ENCODE data around the gene MED16.

MED16 gene

DNA sequence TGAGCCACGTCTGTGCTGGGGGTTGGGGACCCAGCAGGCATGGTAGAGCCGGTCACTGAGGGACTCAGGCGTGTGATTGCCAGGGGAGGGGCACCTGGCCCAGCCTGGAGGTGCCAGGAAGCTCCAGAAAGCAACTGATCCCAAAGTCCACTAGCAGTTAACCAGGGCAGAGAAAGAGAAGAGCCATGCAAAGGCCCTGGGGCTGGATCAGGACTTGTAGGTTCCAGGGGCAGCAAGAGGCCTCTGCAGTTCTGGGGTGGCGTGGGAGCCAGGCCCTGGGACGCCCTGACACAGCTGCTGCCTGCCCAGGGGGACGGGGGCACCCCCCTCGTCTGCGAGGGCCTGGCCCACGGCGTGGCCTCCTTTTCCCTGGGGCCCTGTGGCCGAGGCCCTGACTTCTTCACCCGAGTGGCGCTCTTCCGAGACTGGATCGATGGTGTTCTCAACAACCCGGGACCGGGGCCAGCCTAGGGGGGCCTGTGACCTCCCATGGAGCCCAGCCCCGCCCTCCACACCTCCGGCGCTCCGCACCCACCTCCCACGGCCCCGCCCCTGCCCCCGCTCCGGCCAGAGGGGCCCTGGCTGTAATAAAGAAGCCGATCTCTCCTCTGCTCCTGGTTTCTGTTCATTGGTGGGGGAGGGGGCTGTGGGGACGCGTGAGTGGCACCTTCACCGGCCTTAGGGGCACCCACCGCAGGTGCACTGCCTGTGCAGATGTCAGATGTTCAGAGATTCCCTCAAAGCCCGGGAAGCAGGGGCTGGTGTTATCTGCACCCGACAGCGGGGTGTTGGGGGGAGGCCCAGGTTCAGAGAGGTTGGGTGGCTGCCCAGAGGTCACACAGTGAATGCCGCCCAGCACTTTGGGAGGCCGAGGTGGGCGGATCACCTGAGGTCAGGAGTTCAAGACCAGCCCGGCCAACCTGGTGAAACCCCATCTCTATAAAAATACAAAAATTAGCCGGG is 61.3 kb downstream of the MED16 start:
- Histone ChIP-seq H3K36me3 (ENCODE audit: insufficient read depth, low read length) (no peaks in the 10 kb centered on the region), H3K27ac (no peak overlapping the region), H3K4me3 (no peak overlapping the region), H3K9ac (ENCODE audit: insufficient read length) (no peak overlapping the region), H3K9me3 (ENCODE audit: low read depth, low read length) (no peaks in the 10 kb centered on the region)
- TF ChIP-seq FOXP2 (optimal IDR thresholded peaks at IDR 0.05; ENCODE audit: control extremely low read depth, extremely low read length, insufficient read depth) (no peak), EZH2 (IDR thresholded peaks at IDR 0.05) (no peak), POLR2AphosphoS5 (IDR thresholded peaks at IDR 0.05; ENCODE audit: borderline replicate concordance, low read depth, low read length) (no peak)
- DNase-seq (ENCODE audit: low read depth, low spot score): no peak

DNA sequence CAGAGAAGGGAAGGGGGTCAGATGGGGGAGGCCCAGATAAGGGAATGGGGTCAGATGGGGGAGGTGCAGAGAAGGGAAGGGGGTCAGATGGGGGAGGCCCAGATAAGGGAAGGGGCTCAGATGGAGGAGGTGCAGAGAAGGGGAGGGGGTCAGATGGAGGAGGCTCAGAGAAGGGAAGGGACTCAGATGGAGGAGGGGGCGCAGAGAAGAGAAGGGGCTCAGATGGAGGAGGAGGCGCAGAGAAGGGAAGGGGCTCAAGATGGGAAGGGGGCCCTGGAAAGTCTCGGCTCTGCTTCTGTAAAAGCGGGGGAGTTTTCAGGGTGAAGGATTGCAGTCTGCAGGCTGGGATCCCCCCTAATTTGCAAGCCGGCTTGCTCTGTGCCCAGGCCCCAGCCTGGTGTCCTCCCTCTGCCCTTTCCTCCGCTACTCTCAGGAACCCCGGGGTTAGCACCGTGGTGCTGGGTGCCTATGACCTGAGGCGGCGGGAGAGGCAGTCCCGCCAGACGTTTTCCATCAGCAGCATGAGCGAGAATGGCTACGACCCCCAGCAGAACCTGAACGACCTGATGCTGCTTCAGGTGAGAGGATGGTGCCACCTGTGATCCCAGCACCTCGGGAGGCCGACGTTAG is 63.7 kb downstream of the MED16 start:
- Histone ChIP-seq H3K4me3 (no peak overlapping the region), H3K9ac (ENCODE audit: insufficient read length) (no peak overlapping the region), H3K9me3 (ENCODE audit: low read depth, low read length) (no peaks in the 10 kb centered on the region), H3K36me3 (ENCODE audit: insufficient read depth, low read length) (no peaks in the 10 kb centered on the region), H3K27ac (no peak overlapping the region)
- no peak for DNase-seq (ENCODE audit: low read depth, low spot score)
- TF ChIP-seq EZH2 (IDR thresholded peaks at IDR 0.05) (no peak), POLR2AphosphoS5 (IDR thresholded peaks at IDR 0.05; ENCODE audit: borderline replicate concordance, low read depth, low read length) (no peak), FOXP2 (optimal IDR thresholded peaks at IDR 0.05; ENCODE audit: control extremely low read depth, extremely low read length, insufficient read depth) (no peak)

DNA sequence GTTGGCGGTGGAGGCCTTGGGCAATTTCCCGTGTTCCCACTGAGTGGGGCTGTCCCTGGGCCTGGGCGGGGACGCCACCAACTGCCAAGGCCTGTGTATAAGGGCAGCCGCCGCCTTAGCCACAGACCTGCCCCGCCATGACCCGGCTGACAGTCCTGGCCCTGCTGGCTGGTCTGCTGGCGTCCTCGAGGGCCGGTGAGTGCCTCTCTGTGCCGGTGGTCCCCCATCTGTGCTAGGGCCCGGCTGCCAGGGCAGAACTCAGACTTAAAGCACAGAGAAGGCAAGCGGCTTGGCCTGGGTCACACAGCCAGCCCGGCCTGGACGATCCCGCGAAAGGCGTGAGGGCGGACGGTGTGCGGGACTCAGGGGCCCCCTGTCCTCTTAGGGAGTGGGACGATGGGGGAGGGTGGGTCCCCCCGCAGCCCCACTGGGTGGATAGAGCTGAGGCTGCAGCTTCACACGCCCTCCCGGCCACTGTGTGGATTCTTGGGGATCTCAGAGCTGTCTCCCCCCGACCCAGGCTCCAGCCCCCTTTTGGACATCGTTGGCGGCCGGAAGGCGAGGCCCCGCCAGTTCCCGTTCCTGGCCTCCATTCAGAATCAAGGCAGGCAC is 65.2 kb downstream of the MED16 start, which contains the start of gene AZU1:
Gene AZU1 (plus strand): TSS at position 128 of the 612 bp plus-strand sequence. CDS start 10 bp downstream, at position 138.
- Histone ChIP-seq H3K27ac (no peak within 1 kb of the TSS), H3K9me3 (ENCODE audit: low read depth, low read length) (no peaks in the 10 kb centered on the region), H3K4me3 (no peak within 1 kb of the TSS), H3K36me3 (ENCODE audit: insufficient read depth, low read length) (no peaks in the 10 kb centered on the region), H3K9ac (ENCODE audit: insufficient read length) (no peak within 1 kb of the TSS)
- DNase-seq (ENCODE audit: low read depth, low spot score): no peak
- TF ChIP-seq FOXP2 (optimal IDR thresholded peaks at IDR 0.05; ENCODE audit: control extremely low read depth, extremely low read length, insufficient read depth) (no peak), POLR2AphosphoS5 (IDR thresholded peaks at IDR 0.05; ENCODE audit: borderline replicate concordance, low read depth, low read length) (no peak), EZH2 (IDR thresholded peaks at IDR 0.05) (no peak)

DNA sequence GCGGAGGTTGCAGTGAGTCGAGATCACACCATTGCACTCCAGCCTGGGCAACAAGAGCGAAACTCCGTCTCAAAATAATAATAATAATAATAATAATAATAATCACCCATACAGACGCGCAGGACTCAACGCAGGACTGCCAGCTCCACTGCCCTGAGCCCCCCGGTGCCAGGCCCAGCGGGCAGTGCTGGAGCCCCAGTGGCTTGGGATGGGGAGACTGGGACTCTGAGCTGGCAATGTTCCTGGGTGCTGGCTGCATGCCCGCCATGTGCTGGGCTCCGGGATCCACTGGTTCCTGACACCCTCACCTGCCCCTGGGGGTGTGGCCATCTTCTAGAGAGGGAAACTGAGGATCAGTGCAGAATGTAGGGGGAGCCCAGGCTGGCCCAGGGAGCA is 65.7 kb downstream of the MED16 start:
- no peak overlapping the region for H3K27ac ChIP-seq
- H3K36me3 ChIP-seq (ENCODE audit: insufficient read depth, low read length): no peaks in the 10 kb centered on the region
- no peak for TF ChIP-seq FOXP2 (optimal IDR thresholded peaks at IDR 0.05; ENCODE audit: control extremely low read depth, extremely low read length, insufficient read depth)
- TF ChIP-seq EZH2 (IDR thresholded peaks at IDR 0.05): no peak
- no peak for TF ChIP-seq POLR2AphosphoS5 (IDR thresholded peaks at IDR 0.05; ENCODE audit: borderline replicate concordance, low read depth, low read length)
- DNase-seq (ENCODE audit: low read depth, low spot score): no peak
- no peak overlapping the region for H3K9ac ChIP-seq (ENCODE audit: insufficient read length)
- H3K4me3 ChIP-seq: no peak overlapping the region
- no peaks in the 10 kb centered on the region for H3K9me3 ChIP-seq (ENCODE audit: low read depth, low read length)

DNA sequence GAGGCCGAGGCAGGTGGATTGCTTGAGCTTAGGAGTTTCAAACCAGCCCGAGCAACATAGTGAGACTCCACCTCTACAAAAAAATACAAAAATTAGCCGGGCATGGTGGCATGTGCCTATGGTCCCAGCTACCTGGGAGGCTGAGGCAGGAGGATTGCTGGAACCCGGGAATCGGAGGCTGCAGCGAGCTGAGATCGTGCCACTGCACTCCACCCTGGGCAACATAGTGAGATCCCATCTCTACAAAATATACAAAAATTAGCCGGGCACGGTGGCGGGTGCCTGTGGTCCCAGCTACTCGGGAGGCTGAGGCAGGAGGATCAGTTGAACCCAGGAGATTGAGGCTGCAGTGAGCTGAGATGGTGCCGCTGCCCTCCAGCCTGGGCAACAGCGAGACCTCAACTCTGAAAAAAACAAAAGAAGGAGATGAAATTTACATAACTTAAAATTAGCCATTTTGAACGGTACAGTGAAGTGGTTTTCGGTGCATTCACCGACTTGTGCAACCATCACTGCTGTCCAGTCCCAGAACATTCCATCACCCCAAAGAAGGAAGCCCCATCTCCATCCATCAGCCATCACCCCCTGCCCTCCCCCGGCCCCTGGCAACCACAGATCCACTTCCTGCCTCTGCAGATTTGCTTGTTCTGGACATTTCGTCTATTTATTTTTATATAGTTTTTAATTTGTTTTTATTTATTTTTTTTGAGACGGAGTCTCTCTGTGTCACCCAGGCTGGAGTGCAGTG is 66.9 kb downstream of the MED16 start:
- Histone ChIP-seq H3K27ac (no peak overlapping the region), H3K9me3 (ENCODE audit: low read depth, low read length) (no peaks in the 10 kb centered on the region), H3K4me3 (no peak overlapping the region), H3K36me3 (ENCODE audit: insufficient read depth, low read length) (no peaks in the 10 kb centered on the region), H3K9ac (ENCODE audit: insufficient read length) (no peak overlapping the region)
- no peak for DNase-seq (ENCODE audit: low read depth, low spot score)
- no peak for TF ChIP-seq FOXP2 (optimal IDR thresholded peaks at IDR 0.05; ENCODE audit: control extremely low read depth, extremely low read length, insufficient read depth)
- no peak for TF ChIP-seq POLR2AphosphoS5 (IDR thresholded peaks at IDR 0.05; ENCODE audit: borderline replicate concordance, low read depth, low read length)

DNA sequence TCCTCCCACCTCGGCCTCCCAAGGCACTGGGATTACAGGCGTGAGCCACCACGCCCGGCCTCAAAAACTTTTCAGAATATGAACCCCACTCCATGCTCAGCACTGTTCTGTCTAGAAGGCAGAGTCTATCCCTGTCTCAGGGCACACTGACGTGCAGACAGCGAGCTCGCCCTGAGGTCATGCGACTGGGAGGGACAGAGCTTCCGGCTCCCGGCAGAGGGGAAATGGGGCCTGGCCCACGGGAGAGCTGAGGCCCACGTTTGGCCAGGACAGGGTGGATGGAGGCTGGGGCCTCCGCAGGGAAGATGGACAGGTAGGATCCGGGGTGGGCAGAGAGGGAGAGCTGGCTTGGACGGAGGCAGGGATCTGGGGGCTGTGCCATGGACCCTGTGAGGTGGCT is 68.1 kb downstream of the MED16 start:
- TF ChIP-seq POLR2AphosphoS5 (IDR thresholded peaks at IDR 0.05; ENCODE audit: borderline replicate concordance, low read depth, low read length) (no peak), FOXP2 (optimal IDR thresholded peaks at IDR 0.05; ENCODE audit: control extremely low read depth, extremely low read length, insufficient read depth) (no peak), EZH2 (IDR thresholded peaks at IDR 0.05) (no peak)
- no peak overlapping the region for H3K4me3 ChIP-seq
- no peak overlapping the region for H3K27ac ChIP-seq
- no peaks in the 10 kb centered on the region for H3K9me3 ChIP-seq (ENCODE audit: low read depth, low read length)
- H3K36me3 ChIP-seq (ENCODE audit: insufficient read depth, low read length): no peaks in the 10 kb centered on the region
- DNase-seq (ENCODE audit: low read depth, low spot score): no peak
- no peak overlapping the region for H3K9ac ChIP-seq (ENCODE audit: insufficient read length)

DNA sequence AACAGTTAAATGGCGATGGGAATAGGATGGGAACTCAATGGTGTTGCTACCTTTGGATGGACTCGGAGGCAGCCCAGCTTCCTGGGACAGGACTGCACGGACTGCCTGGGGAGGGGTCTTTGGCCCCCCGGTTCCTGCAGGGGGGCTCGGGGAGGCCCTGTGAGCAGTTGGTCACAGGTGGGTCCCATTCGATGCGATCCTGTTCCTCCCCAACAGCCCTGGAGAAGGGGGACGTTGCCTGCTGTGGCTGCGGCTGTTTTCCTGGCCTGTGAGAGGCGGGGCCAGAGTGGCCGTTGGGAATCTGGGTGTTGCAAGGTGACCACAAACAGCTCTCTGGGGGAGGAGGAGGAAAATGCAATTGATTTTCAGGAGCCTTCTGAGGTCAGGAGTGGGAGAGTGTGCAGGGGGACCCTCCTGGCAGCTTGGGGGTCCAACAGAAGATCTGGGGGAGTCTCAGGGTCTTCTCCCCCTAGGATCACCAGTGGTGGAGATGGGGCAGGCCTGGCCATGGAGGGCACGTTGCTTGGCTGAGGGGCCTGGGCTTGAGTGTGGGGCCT is 69.3 kb downstream of the MED16 start:
- Histone ChIP-seq H3K4me3 (no peak overlapping the region), H3K27ac (no peak overlapping the region), H3K9ac (ENCODE audit: insufficient read length) (no peak overlapping the region), H3K9me3 (ENCODE audit: low read depth, low read length) (no peaks in the 10 kb centered on the region), H3K36me3 (ENCODE audit: insufficient read depth, low read length) (no peaks in the 10 kb centered on the region)
- DNase-seq (ENCODE audit: low read depth, low spot score): no peak
- TF ChIP-seq EZH2 (IDR thresholded peaks at IDR 0.05) (no peak), POLR2AphosphoS5 (IDR thresholded peaks at IDR 0.05; ENCODE audit: borderline replicate concordance, low read depth, low read length) (no peak), FOXP2 (optimal IDR thresholded peaks at IDR 0.05; ENCODE audit: control extremely low read depth, extremely low read length, insufficient read depth) (no peak)
